NCI-H748 (cell line): ENCODE data around the gene GSTP1.
"Not testable (repeated sequence)": the region's sequence is repeated elsewhere in the genome, so short reads cannot be mapped to it uniquely, and the experiment has no call there.

Source experiments
- DNase-seq: peaks from one replicate; lab custom pipeline; 2025; ENCODE audit not compliant: unreplicated experiment; lab: John Stamatoyannopoulos, UW

GSTP1 gene

DNA sequence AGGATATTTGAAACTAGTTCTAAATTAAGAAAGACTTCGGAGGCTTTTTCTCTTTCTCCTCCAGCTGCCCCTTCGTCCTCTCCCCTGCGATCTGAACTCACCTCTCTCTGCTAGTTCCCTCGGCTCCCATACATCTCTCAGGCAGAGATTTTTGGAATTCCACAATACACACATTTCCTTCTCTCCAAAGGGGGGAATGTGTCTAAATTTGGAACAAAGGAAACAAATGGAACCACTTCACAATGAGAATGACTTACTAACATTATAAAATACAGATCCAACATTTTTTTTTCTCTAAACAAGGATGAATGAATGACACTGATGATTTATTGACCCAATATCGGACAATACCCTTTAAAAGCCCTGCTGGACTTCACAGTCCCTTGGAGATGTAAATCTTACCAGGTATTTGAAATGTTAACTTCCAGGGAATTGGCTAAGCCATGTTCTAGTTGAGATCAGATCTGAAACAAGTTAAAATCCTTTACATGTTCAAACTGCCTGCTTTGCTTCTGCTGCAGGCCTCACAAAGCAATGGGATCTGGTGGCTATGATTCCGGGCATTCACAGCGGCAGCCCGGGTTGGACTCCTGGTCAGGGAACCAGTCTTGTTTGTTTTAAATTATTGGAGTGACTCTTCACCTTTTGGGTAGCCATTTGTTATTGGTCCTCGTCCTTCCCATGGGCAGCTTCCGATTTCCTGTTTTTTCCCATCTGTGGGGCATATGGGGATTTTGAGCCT lies 20.5 kb upstream of the GSTP1 start:
- no peak for DNase-seq

DNA sequence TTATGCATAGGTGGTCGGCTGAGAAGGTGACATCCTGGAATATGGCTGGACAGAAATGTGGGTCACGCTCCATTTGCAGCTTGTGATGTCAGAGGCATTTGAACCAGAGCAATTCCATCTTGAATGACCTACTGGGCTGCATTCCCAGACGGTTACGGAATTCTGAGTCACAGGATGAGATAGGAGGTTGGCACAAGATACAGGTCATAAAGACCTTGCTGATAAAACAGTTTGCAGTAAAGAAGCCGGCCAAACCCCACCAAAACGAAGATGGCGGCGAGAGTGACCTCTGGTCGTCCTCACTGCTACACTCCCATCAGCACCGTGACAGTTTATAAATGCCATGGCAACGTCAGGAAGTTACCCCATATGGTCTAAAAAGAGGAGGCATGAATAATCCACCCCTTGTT lies 19.9 kb upstream of the GSTP1 start:
- not testable (repeated sequence) for DNase-seq

DNA sequence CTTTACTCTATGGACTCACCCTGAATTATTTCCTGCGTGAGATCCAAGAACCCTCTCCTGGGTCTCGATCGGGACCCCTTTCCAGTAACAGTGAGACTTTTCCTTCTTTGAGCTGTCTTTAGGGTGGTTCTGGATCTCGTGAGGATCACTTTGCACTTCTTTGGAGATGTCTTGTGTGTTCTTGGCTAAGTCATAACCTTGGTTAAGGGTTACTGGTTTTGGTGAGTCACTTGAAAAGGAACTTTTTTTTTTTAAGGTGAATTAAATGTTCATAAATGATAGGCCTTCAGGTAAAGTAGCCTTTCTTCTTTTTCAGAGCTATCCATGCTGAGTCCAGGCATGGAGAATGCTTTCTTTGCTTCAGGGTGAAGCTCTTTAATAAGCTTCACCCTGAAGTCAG lies 19.4 kb upstream of the GSTP1 start:
- DNase-seq: no peak

DNA sequence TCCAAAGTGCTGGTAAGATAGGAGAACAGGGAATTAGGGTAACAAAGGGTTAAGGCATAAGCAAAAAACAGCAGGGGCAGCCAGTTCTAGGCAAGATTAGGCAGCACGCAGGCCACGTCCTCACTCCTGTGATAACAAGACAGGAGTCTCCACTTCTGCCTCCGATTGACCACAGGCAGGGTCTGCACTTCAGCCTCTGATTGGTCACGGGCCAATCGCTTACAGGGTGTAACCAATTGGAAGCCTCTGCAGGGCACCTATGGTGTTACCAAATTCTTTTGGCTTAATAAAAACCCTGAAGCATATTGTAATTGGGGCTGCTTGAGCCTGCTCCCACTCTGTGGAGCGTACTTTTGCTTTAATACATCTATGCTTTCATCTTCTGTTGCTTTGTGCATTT lies 12.2 kb upstream of the GSTP1 start:
- DNase-seq: no peak

DNA sequence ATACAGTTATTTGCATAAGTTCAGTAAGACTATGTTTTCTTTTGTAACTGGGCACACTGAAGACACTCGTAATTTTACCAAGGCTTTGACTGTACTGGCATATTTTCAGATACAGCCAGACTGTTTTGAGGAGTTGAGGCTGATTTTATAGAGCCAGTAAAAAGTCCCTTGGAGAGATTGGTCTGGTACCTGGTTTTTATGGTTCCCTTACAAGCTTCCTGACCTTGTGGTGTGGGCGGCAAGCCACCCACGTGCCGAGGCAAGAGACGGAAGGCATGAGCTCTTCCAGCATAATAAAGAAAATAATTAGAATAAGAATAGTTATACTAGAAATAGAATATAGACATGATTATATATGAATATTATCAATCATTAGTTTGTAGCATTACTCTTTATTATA lies 11.3 kb upstream of the GSTP1 start:
- no peak for DNase-seq

DNA sequence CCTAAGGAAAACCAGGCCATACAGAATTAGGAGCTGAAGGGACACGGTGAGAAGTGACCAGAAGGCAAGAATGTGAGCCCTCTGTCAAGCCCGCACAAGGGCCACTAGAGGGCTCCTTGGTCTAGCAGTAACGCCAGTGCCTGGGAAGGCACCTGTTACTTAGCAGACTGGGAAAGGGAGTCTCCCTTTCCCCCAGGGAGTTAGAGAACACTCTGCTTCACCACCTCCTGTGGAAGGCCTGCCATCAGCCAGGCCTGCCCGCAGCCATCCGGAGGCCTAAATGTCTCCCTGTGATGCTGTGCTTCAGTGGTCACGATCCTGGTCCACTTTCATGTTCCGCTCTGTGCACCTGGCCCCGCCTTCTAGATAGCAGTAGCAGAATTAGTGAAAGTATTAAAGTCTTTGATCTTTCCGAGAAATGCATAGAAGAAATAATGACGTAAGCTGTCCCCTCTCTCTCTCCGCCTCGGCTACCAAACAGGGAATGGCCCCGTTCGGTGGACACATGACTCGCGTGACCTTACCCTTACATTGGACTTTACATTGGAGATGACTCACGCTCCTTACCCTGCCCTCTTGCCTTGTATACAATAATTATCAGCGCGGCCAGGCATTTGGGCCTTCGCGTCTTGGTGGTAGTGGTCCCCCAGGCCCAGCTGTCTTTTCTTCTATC lies 10.7 kb upstream of the GSTP1 start:
- peak; percentile 62 for DNase-seq

DNA sequence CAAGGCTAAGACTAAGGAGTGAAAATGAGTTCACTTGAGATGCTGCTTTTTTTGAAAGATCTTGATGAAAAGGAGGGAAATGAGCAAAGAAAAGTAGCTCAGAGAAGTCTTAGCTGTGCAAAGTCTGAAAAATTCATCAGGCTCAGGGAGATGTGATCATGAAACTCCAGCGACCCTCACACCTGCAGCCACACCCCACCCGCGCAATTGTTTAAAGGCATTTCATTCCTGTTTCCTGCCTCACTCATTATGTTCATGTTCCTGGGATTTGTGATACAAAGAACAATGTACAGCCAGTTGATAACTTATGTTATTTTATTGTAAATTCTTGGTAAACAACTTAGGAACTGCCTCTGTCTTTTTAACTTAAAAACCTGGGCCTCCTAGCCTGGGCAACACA lies 8.7 kb upstream of the GSTP1 start:
- DNase-seq: no peak

DNA sequence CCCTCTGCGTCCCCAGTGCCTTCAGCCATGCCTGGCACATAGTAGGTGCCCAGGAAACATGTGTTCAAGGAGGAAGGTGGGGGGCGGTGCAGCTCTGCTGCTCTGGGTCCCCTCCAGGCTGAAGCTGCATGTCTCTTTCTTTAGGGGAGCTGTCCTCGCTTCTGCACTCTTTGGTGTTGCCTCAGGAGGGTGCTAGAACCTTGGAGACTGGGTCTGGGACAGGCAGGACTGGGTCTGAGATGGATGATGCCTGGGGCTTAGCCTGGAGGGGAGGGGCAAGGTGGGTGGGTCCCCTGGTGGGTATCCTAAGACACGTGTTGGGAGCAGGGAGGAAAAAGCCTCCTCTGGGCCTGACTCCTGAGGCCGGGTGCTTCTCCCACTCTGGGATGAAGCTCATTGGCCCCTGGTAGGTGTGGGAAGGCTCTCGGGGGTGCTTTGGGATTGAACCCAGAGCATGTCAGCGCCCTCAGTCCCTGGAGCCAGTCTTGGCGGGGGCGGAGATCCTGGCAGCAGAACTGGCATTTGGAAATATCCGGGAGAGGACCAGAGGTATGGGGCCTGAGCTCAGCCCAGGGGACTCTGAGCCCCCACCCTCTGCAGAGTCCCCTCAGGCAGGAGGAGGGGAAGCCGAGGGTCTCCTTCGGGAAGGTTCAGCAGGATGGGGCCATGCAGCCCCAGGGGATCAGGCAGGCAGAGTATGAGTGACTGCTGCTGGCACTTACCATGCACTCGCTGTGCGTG lies 6.7 kb upstream of the GSTP1 start:
- DNase-seq: no peak

DNA sequence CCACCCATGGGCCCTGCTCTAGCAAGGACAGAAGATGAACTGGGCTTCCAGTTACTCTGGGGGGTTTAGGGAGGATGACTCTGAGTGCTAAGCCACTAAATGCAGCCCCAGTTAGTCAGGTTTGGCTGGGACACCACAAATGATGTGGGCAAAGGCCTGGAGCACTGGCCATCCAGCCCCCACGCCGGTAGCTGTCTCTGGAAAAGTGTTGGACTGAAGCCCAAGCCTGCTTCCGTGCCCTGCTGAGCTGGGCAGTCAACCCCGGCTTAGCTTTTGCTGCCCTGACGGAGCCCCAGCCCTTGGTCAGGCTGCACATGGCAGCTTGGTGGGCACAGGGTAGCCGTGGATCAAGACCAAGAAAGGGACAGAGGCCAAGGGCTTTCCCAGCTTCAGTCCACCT lies 5.7 kb upstream of the GSTP1 start:
- DNase-seq: no peak

DNA sequence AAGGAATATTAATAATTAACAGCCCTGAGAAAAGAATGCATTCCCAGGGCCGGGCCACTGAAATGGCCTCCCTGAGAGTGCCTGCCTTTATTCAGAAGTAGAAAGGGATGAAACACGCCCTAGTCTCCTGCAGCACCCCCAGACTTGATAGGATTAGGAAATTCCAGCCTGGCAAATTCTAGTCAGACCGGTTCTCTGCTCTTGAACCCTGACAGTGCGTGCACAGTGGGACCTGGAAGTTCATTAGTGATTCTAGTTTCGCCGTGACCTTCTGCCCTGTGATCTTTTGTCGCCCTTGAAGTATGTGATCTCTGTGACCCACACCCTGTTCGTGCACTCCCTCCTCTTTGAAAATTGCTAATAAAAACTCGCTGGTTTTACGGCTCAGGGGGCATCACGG lies 2.1 kb upstream of the GSTP1 start:
- DNase-seq: peak; percentile 42

DNA sequence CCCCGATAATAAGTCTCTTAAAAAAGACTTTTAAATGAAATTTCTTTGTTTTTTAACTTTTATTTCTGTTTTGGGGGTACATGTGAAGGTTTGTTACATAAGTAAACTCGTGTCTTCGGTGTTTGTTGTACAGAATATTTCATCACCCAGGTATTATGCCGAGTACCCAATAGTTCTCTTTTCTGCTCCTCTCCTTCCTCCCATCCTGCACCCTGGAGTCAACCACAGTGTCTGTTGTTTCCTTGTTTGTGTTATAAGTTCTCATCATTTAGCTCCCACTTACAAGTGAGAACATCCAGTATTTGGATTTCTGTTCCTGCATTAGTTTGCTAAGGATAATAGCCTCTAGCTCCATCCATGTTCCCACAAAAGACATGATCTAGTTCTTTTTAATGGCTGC lies 1.6 kb upstream of the GSTP1 start:
- no peak for DNase-seq

DNA sequence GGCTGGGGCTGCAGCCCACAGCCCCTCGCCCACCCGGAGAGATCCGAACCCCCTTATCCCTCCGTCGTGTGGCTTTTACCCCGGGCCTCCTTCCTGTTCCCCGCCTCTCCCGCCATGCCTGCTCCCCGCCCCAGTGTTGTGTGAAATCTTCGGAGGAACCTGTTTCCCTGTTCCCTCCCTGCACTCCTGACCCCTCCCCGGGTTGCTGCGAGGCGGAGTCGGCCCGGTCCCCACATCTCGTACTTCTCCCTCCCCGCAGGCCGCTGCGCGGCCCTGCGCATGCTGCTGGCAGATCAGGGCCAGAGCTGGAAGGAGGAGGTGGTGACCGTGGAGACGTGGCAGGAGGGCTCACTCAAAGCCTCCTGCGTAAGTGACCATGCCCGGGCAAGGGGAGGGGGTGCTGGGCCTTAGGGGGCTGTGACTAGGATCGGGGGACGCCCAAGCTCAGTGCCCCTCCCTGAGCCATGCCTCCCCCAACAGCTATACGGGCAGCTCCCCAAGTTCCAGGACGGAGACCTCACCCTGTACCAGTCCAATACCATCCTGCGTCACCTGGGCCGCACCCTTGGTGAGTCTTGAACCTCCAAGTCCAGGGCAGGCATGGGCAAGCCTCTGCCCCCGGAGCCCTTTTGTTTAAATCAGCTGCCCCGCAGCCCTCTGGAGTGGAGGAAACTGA lies 731 bp downstream of the GSTP1 start:
- DNase-seq: no peak

DNA sequence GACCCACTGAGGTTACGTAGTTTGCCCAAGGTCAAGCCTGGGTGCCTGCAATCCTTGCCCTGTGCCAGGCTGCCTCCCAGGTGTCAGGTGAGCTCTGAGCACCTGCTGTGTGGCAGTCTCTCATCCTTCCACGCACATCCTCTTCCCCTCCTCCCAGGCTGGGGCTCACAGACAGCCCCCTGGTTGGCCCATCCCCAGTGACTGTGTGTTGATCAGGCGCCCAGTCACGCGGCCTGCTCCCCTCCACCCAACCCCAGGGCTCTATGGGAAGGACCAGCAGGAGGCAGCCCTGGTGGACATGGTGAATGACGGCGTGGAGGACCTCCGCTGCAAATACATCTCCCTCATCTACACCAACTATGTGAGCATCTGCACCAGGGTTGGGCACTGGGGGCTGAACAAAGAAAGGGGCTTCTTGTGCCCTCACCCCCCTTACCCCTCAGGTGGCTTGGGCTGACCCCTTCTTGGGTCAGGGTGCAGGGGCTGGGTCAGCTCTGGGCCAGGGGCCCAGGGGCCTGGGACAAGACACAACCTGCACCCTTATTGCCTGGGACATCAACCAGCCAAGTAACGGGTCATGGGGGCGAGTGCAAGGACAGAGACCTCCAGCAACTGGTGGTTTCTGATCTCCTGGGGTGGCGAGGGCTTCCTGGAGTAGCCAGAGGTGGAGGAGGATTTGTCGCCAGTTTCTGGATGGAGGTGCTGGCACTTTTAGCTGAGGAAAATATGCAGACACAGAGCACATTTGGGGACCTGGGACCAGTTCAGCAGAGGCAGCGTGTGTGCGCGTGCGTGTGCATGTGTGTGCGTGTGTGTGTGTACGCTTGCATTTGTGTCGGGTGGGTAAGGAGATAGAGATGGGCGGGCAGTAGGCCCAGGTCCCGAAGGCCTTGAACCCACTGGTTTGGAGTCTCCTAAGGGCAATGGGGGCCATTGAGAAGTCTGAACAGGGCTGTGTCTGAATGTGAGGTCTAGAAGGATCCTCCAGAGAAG lies 1.6 kb downstream of the GSTP1 start:
- no peak for DNase-seq

DNA sequence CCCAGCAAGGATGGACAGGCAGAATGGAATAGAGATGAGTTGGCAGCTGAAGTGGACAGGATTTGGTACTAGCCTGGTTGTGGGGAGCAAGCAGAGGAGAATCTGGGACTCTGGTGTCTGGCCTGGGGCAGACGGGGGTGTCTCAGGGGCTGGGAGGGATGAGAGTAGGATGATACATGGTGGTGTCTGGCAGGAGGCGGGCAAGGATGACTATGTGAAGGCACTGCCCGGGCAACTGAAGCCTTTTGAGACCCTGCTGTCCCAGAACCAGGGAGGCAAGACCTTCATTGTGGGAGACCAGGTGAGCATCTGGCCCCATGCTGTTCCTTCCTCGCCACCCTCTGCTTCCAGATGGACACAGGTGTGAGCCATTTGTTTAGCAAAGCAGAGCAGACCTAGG lies 2.3 kb downstream of the GSTP1 start:
- no peak for DNase-seq

DNA sequence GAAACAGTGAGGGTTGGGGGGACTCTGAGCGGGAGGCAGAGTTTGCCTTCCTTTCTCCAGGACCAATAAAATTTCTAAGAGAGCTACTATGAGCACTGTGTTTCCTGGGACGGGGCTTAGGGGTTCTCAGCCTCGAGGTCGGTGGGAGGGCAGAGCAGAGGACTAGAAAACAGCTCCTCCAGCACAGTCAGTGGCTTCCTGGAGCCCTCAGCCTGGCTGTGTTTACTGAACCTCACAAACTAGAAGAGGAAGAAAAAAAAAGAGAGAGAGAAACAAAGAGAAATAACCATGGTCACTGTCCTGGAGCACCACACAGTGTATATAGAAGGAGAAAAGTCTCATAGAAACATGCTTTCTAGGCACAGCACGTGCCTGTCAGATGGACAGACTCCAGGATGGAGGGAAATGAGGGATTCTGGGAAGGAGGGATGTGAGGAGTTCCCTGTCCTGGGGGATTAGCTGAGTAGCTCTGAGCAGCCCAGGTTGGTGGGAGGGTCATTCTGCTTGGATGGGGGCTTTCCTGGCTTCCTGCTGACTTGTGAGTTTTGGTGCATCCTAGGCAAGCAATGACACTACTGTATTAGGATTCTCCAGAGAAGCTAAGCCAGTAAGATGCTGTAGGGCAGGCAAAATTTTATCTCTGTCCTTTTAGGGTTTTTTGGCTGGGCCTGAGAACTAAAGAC lies 3.1 kb downstream of the GSTP1 start:
- DNase-seq: no peak

DNA sequence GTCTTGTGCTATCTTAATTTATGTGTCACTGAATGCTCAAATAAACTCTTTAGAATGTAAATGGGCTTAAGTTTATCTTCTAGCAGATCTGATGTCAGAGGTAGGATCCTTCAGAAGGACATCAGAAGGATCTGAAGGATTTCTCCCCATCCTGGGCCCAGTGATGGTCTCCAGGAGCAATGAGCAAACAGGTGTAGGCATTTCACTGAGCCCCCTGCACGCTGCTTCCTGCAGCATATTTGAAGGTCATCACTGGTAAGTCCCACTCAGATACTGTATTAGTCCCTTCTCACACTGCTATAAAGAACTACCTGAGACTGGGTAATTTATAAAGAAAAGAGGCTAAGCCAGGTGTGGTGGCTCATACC lies 4.5 kb downstream of the GSTP1 start:
- no peak for DNase-seq

DNA sequence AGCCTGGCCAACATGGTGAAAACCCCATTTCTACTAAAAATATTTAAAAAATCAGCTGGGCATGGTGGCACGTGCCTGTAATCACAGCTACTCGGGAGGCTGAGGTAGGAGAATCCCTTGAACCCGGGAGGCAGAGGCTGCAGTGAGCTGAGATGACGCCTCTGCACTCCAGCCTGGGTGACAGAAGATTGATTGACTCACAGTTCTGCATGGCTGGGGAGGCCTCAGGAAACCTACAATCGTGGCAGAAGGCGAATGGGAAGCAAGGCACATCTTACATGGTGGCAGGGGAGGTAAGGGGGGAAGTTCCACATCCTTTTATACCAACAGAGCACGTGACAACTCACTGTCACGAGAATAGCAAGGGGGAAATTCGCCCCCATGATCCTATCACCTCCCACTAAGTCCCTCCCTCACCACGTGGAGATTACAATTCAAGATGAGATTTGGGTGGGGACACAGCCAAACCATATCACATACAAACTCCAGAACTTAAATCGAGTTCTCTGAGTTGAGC lies 5.3 kb downstream of the GSTP1 start:
- DNase-seq: not testable (repeated sequence)

DNA sequence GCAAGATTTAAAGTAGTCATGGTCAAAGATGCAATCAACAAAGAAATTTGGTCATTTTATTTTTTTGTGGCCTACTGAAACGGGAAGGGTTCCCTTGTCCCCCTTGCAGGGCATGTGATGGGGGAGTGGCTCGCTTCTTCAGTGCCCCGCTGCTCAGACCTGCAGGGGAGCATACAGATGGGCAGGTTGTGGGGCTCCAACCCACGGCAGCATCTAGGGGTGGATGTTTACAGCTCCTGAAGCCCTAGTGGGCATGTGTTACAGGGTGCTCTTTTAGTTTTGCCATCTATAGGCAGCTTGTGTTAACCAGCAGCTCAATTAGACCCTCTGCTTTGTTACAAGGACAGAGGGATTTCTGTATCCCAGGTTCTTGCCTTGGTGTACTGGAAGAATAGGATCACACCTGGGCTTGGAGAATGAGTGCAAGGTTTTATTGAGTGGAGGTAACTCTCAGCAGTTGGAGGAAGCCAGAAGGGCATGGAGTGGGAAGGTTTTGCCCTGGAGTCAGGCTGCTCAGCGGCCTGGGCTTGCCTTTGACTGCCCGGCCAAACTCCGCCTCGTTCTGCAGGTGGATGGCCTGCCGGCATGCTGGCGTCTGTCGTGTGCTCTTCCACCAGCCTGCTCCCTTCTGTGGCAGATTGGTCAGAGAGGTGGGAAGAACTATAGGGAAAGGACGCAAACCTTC lies 9.4 kb downstream of the GSTP1 start:
- no peak for DNase-seq

DNA sequence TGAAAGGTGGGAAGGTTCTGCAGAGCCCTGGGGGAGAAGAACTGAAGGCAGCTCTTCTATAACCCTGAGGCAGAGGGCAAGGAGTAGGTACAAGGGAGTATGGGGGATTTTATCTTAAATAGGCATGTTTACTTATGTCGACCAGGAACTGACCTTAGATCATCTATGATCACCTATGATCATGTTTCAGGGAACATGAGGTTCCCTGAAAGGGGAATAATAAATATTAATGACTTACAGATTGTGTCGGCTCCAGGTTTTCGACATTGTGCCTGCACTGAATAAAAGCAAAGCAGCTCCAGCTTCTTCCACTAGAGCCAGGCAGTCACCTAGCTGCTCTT lies 9.9 kb downstream of the GSTP1 start:
- no peak for DNase-seq
